Renal pelvis (tissue), 4 donors: ENCODE data around the gene ITIH4. TPM values are rescaled to one million over a fixed set of nuclear protein-coding genes. Genes with fewer than 3 reads are reported as not detected.

ENCODE experiments used
- DNase-seq: peaks from one replicate; pipeline ENCODE4 v3.0.0-alpha.2; 2013
- polyA plus RNA-seq, 3 donors: library from polyadenylated mRNA; unstranded; fragments of 120-200 nt; gene quantifications; one replicate each; pipeline ENCODE4 v1.2.1, GENCODE V29; 2013; ENCODE audit not compliant: insufficient read length in 3 of 3

ITIH4 gene
- polyA plus RNA-seq, 3 donors = 7.0 to 14.9 (median 12.4) TPM

DNA sequence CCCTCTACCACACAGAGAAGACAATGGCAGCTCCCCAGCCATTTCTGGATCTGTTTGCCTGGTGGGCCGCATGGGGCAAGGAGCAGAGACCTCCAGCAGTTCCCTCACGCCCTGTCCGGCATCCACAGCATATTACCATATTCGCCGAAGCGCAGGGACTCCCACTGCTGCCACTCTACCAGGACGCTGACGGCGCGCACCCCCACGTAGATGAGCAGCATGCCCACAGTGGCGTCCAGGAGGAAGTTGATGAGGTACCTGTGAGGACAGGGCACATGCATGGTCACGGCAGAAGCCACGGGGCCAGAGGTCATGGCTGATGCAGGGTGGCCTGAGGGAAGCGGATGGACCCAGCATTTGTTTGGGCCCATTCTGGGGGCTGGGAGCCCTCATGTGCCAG lies 19.2 kb upstream of the ITIH4 start:
- DNase-seq = no peak

DNA sequence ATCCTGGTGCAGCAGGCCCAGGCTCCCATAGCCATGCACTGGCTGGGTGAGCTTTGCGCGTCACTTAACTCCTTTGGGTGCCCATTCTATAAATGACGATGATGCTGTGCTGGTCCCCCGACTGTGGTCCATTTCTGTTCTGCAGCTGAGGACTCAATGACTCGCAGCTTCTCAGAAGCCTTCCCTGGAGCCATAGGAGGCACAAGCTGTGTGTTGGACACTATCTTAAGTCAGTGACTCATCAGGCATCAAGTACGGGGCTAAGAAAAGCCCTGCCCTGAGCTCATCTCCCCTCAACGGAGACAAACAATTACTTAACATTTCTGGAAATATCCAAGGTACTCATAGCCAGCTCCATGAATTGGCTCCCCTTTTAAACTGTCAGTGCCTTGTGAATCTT lies 18.1 kb upstream of the ITIH4 start:
- no peak for DNase-seq

DNA sequence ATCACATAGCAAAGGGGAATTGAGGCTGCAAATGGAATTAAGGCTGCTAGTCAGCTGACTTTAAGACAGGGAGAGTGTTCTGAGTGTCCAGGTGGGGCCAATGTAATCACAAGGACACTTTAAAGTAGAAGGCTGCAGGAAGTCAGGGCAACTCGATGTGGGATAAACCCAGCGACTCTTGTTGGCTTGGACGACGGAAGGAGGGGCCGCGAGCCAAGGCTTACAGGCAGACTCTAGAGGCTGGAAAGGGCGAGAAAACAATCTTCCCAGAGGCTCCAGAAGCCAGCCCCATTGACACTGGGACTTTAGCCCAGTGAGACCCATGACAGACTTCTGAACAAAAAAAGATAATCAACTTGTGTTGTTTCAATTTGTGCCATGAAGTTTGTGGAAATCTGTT lies 17.3 kb upstream of the ITIH4 start:
- no peak for DNase-seq

DNA sequence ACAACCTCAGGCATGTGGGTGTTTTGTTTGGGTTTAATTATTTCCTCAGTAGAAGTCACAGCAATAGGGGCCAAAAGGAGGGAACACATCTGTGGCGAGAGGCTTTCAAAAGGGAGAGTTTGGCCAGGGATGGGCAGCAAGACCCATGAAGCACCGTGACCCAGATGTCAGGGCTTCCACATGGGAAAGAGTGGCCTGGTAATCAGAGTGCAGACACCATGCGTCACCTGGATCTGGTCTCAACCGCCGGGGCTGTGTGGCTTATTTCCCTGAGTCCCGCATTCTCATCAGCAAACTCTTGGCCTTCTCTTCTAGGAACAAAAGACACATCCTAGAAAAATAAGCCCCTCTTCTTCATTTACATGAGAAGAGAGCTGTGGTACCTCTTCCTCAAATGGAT lies 16.8 kb upstream of the ITIH4 start:
- no peak for DNase-seq

DNA sequence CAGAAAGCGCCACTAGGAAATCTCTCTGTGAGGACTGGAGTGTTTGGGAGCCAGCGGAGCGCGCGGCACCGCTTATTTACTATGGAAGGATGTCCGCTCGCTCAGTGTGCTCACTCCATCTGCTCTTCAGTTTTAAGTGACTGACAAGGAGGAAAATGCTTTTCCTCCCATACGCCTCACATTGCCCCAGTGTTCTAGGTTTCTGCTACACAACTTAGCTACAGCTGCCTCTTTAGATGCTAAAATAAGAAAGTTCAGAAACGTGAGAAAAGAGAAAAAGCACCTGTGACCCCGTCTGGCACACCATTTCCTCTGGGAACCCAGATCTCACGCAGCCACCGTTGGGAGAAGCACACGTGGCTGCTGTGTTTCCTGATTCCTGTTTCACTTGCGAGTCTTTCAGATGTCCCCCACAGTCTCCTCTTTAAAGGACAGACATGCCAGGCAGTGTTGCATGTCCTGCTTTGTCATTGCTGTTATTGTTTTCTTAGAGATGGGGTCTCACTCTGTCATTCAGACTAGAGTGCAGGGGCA lies 16.0 kb upstream of the ITIH4 start:
- no peak for DNase-seq

DNA sequence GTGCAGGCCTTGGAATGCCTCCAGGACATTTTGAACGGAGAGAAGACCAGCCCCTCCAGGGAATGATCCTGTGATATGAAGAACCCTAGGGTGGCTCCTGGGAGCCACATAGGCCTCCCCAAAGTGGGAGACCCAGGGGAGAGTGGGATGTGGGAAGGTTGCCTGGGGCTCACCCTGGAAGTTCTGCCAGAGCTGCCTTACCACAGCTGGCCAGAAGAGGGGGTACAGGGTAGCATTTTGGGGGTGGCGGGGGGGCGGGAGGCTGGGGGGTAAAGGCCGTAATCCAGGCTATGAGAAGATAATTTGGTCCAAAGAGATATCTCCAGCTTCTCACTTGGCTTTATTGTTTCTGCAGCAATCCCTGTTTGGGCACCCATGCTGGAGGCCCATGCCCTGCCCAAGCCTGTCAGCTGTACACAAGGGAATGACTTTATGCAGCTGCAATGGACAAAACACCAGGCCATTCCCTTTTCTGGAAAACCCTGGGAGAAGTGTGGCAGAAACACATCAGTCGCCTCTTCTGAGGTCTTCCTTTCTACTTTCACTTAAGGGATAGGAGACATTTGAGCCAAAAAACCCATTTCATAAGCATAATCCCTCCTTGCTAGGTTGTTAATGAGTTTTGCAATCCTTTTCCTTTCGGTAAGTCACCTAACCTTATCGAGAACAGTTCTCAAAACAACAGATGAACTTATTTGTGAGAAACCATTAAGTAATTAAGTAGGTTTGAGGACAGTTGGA lies 15.4 kb upstream of the ITIH4 start:
- DNase-seq = no peak

DNA sequence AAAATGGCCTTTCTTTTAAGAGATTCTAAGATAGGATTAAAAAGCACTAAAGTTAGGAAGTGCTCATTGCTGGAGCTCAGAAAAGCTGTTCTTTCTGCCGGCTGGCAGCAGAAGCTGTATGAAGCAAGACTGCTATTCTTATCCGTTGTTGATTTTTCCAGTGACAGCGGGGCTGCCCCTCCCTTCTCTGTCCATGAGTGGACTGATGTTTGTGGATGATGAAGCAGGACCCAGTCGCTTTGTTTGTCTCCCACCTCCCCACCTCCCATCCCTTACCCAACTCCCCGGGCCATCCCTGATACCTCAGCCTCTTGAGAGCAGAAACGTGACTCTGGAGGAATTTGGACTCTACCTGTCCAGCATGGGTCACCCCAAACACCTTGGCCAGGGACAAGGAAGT lies 14.7 kb upstream of the ITIH4 start:
- DNase-seq = no peak

DNA sequence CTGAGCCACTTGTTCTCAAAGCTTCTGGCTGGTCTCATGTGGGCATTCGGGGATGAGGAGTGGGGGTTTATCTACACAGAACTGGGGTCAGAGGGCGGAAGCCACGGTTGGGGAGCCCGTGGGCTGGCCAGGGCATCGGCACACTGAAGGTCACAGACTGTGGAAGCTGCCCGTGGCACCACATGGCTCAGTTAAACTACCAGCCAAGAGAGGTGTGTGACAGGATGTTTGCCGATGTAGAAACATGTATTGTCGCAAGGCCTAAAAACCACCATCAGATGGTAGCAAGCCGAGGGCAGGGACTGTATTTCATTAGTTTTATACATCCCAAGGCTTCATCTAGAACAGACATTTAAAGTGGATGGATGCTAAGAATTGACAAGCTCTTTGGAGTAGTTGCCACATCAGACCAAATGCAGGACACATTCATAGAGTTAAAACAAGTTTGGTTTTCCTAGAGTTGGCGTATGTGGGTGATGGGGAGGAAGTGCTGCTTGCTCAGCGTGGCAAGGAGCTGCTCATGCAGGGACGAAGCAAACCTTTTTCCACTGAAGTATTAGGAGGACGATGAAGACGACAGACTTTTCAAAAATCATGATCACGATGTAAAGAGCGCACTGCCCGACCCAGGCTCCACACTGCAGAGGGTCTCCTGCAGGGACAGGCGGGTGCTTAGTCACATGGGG lies 14.0 kb upstream of the ITIH4 start:
- DNase-seq = no peak

DNA sequence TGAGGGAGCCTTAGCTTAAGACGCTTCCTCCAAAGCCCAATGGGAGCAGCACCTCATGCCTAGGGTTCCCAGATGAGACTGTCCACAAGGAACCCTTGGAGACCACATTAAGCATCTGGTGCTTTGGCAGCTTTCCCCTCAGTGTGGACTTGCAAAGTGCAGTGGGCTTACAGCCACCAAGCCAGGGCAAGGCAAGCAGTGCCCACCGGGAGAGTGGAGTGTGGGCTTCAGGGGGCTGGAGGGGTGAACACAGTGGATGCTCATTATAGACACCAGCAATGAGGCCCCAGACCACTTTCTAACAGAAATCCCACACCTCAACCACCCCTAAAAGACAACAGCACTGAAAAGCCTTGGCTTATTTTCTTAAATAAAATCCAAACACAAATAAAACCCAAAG lies 13.4 kb upstream of the ITIH4 start:
- no peak for DNase-seq

DNA sequence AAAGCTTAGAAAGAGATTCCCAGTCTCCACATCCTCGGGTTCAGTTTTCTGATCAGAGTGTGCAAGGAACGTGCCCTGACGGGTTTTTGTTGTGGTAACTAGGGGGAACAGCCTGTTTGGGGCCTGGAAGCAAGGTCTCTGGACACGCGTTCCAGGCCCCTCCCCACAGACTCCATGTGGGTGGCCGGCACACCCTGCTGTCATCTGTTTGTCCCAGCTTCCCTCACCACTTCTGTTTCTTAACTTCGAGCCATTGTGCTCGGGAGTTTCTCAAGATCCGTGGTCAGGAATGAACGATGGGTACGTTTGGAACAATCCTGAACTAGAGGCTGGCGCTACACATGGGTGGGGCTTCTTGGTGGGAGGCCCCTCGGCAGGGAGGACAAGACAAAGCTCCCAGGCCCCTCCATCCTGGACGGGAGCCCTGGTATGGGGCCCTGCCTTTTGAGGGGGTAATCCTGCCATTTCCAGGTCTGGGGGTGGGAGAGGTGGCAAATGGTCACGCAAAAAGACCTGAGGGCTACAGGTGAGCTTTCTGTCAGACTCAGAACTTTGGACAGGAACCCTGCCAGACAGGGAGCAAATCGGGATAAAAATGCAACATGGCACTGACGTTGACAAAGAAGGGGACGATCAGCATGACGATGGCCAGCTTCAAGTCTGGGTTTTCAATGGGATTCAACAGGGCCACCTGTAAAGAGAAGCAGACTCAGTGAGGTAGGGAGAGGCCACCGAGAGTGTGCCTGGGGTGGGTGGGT lies 12.8 kb upstream of the ITIH4 start:
- DNase-seq = no peak

DNA sequence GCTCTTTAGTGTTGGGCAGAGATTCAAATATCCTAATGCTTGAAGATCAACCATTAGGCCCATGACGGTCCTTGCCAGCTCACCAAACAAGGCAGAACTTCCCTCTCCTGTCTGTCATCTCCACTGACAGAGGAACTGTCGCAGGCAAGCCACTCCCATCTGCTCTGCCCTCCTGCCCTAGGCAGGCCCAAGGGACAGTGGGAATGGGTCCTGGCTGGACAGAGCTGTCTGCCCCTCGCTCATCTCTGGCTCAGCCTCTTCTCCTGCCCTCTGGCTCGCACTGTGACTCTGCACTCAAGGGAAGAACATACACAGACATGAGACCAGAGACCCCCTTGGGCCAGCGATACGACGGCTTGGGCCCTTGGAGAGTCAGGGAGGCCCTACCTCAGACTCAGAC lies 12.0 kb upstream of the ITIH4 start:
- DNase-seq = no peak

DNA sequence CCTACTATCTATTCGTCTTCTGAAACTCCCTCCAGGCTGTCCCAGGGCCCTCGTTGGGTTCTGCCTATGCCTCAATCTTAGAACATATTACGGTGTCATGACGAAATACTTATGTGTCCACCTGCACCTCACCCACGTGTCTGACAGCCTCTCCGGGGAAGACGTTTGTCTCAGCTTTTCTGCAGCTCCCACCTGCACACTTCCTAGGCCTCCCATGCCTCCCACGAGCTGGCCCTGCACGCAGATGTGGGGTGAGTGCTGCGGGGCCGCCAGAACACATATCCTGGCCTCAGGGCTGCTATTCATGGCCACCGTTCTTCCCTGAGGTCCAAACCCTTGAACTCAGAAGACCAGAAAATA lies 11.5 kb upstream of the ITIH4 start:
- no peak for DNase-seq

DNA sequence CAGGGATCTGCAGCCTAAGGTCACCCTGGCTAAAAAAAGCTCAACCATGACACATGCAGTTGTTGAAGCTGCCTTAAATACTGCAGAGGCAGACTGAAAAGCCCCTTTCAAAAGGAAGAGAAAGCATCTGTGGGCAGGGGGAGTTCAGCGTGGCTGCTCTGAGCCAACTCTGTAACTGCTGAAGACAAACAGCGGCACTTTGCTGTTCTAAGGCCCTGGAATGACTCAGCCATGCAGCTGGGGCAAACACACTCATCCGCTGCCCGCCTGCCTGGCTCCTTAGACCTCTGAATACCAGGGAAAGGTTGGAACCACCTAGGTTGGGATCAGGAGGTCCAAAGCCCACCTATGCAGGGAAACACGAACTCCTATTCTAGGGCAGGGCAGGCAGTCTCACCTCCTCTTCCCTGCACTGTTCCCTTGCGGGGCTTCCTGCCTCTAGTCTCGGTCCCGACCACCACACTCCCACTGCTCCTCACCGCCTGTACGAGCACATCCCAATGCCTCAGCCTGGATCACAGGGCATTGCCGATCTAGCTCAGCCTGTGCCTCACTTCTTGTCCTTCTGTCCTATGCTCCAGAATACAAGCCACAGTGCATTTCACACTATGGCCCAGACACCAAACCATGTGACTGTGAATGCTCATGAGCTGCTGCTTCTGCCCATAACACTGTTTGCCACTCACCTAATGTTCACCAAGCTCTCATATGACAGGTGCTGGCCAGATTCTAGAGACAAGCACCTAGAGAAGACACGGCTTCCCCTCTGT lies 10.9 kb upstream of the ITIH4 start:
- no peak for DNase-seq

DNA sequence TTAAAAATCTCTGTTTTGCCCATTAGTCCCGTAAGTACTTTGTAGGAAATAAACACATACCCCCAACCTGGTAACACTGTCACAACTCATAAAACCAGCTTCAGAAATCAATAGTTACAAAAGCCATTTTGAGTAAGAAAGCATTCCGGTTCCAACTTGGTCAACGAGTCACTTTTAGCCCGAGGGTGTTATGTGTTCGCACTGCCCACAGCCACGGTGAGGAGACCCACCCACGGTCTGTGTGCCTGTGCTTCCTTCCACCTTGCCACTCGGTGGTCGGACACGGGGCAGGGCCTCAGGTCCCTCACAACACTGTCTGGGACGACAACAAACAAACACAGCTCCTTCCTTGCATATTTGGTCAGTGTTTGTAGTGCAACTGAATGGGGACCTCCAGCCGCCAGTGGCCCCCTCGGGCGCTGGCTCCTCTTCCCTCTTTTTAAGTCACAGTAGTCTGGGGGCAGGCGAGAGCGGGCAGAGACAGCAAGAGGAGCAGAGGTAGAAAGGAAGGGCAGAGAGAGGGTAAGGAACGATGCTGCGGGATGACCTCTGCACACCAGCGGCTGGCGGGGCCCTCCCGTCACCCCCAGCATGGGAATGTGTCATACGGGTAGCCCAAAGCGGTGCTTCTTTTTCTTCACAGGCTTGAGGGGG lies 9.5 kb upstream of the ITIH4 start:
- DNase-seq = no peak

DNA sequence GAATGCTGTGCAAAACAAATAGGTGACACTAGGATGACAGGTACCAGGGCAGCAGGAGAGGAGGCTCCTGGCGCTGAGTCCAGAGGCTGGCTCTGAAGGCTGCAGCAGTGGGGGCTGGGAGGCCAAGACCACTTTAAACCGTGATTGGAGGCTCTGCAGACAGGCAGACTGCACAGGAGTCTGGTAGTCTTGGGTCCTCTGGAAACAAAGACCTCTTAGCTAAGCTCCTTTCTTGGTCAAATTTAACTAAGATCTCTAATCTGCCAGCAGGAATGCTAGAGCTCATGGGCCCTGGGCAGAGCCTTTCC lies 8.8 kb upstream of the ITIH4 start:
- DNase-seq = no peak

DNA sequence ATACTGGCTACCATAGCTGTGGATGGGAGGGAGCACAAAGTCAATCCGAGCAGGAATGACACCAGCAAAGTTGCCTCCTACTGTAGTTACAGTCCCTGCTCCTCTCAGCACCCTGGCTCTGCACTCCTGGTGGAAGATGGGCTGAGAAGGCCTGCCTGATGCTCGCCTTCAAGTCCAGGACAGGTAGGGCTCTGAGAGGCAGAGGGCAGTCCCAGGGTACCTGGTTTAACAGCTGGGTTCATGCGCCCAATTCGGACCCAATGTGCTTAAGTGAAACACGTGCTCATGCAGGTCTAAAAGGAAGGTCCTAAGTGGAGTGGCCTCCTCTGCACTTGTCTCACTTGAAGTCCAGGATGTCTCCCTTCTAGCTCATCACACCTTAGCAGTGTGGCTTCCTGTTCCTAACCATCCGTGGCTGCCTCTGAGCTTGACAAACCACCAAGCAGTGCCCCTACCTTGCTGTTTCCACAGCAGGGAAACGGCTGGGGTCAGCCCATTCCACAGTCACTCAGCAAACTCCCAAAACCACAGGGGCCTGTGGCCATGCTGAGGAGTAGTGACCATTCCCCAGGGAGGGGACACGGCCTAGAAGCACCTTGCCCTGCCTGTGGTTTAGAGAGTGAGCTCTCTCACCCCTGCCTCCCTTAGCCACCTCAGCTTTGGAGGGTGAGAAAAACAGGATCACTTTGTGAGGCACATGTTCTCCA lies 8.2 kb upstream of the ITIH4 start:
- DNase-seq = no peak

DNA sequence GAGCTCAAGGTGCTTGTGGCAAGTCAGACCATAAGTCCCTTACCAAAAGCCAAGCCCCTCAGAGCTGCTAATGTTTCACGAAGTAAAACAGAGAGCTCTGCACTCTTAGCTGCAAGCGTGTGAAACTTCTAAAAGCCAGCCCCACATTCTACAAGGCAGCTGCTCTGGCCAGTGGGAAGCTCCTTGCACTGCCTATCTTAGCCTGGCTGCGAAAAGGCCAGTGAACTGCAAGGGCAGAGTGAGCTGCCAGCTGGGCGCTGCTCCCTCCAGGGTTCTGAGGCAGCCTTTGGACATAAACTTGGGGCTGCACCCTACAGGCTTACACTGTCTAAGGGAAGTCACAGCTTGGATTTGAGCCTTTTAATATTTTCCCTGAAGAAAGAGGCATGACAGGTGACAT lies 6.5 kb upstream of the ITIH4 start:
- DNase-seq = no peak

DNA sequence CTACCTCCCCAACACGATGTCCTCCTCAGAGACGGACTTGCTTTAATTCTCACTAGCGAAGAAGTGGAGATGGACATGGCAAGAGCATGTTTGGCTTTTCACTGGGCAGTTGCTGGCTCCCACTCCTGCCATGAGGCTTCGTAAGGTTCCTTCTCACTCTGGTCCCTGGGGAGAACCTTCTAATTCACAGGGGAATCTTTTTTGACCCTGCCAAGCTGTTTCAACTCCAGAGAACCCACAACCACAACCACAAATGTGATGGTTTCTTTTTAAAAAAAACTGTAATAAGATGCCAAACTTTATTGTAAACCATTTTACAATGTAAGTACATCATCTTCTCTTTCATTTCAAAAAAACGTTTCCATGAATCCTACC lies 6.0 kb upstream of the ITIH4 start:
- DNase-seq = no peak

DNA sequence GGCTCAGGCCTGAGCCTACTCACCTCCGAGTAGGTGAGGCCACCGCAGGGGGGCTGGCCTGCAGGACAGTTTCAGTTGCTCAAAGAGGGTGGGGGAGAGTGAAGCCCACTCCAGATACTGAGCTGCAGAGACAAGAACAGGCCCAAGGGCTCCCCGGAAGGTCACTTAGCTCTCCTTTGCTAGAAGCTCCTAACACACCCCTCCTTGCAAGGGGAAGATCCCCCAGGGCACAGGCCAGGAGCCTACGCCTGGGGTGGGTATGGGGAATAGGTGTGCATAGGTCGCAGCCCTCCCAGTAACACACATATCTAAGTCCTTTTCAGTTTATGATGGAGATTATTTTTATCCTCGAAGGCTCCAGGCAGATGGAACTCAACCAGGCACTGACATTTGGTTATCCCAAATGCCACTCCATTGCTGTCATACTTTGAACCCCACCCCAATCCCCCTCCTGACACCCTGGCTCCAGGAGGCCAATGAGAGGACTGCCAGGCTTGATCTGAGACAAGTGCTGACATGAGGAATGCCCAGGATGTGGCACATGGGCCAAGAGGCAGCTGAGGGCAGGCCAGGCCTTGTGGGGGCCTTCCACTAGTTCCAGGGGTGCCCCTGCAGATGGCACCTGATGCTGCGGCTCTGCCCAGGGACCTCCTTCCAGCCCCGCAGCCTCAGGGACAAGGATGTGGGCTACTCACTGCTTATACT lies 5.4 kb upstream of the ITIH4 start:
- no peak for DNase-seq

DNA sequence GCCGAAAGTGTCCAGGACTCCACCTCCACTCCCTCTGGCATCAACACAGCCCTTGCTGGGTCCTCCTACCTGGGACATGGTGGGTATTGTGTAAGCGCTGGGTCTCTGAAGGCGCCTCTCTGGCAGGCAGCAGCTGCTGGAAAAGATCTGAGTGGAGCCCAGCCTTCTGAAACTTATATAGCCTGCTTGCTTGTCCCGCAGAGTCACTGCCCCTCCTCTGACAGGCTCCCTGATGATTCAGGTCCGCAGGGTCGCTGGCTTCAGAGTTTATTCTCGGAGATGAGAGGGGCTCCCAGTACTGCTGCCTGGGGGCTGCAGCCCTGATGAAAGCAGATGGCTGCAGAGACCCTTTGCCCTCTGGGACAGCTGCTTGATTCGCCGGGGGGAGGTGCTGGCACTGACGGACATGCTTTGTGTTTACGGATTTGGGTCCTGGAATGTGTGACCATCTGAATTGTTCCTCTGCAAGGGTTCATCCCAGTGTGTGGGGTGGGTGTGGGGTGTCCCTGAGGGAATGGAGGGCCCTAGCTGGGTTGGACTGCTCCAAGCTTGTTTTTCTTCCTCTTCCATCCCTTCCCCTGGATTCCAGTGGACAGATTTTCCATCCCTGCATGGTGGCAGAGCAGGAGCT lies 4.5 kb upstream of the ITIH4 start, which contains the start of gene MUSTN1:
Gene MUSTN1 (minus strand): TSS at position 149 of the 631 bp plus-strand sequence. CDS start 71 bp downstream, at position 78.
- no peak for DNase-seq
